ENCODE results near the gene ASXL3. TPM values are rescaled to one million over a fixed set of nuclear protein-coding genes. Genes with fewer than 3 reads are reported as not detected.

The ASXL3 gene
- total RNA-seq, 1 donor from 2014 or later: 23.0 TPM

GRCh38 chr18:33706391-33706790, 128.4 kb downstream of the ASXL3 start:
- DNase-seq (ENCODE audit: low spot score, unreplicated experiment): no peak
- no peak overlapping the region for H3K4me3 Mint-ChIP-seq (ENCODE audit: low read depth)
- H3K36me3 Mint-ChIP-seq (ENCODE audit: insufficient read depth): peaks cover 4% of the 10 kb centered on the region
- no peaks in the 10 kb centered on the region for H3K4me1 Mint-ChIP-seq (ENCODE audit: low read depth)
- H3K27me3 Mint-ChIP-seq: no peaks in the 10 kb centered on the region
- H3K27ac Mint-ChIP-seq: no peak overlapping the region
- TF ChIP-seq, protein P1, sequence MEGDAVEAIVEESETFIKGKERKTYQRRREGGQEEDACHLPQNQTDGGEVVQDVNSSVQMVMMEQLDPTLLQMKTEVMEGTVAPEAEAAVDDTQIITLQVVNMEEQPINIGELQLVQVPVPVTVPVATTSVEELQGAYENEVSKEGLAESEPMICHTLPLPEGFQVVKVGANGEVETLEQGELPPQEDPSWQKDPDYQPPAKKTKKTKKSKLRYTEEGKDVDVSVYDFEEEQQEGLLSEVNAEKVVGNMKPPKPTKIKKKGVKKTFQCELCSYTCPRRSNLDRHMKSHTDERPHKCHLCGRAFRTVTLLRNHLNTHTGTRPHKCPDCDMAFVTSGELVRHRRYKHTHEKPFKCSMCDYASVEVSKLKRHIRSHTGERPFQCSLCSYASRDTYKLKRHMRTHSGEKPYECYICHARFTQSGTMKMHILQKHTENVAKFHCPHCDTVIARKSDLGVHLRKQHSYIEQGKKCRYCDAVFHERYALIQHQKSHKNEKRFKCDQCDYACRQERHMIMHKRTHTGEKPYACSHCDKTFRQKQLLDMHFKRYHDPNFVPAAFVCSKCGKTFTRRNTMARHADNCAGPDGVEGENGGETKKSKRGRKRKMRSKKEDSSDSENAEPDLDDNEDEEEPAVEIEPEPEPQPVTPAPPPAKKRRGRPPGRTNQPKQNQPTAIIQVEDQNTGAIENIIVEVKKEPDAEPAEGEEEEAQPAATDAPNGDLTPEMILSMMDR (IDR thresholded peaks at IDR 0.05; ENCODE audit: unreplicated experiment): no peak
- no peaks in the 10 kb centered on the region for H3K9me3 Mint-ChIP-seq (ENCODE audit: low read depth)

- no peak overlapping the region for H3K4me3 Mint-ChIP-seq (ENCODE audit: low read depth)
- no peaks in the 10 kb centered on the region for H3K27me3 Mint-ChIP-seq
- H3K9me3 Mint-ChIP-seq (ENCODE audit: low read depth): no peaks in the 10 kb centered on the region
- H3K4me1 Mint-ChIP-seq (ENCODE audit: low read depth): no peaks in the 10 kb centered on the region
- H3K36me3 Mint-ChIP-seq (ENCODE audit: insufficient read depth): peaks cover 10% of the 10 kb centered on the region
- TF ChIP-seq, protein P1 (IDR thresholded peaks at IDR 0.05; ENCODE audit: unreplicated experiment): no peak
- DNase-seq (ENCODE audit: low spot score, unreplicated experiment): no peak
- H3K27ac Mint-ChIP-seq: no peak overlapping the region
These were observed 130.9 kb downstream of the ASXL3 start for GRCh38 chr18:33708876-33709275.

DNA sequence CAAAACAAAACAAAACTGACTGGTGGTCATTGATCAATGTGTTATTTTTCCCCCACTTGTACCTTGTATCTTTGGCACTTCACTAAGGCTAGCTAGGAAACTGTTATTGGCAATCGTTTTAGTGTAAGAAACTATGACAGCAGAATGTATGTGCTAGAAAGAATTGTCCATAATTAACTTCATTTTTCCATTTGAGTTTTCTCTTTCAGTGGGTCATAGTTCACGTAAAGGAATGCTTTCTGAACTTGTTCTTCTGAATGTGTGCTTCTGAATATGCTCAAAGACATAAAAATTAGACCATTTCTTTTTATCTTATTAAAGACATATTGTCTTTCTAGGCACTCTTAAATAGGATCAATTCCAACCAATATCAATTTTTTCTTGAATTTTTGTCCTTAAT, 132.2 kb downstream of the ASXL3 start:
- no peaks in the 10 kb centered on the region for H3K9me3 Mint-ChIP-seq (ENCODE audit: low read depth)
- H3K4me3 Mint-ChIP-seq (ENCODE audit: low read depth): no peak overlapping the region
- TF ChIP-seq, protein P1 (IDR thresholded peaks at IDR 0.05; ENCODE audit: unreplicated experiment): no peak
- no peak for DNase-seq (ENCODE audit: low spot score, unreplicated experiment)
- H3K4me1 Mint-ChIP-seq (ENCODE audit: low read depth): no peaks in the 10 kb centered on the region
- peaks cover 17% of the 10 kb centered on the region for H3K36me3 Mint-ChIP-seq (ENCODE audit: insufficient read depth)
- no peak overlapping the region for H3K27ac Mint-ChIP-seq
- H3K27me3 Mint-ChIP-seq: no peaks in the 10 kb centered on the region

DNA sequence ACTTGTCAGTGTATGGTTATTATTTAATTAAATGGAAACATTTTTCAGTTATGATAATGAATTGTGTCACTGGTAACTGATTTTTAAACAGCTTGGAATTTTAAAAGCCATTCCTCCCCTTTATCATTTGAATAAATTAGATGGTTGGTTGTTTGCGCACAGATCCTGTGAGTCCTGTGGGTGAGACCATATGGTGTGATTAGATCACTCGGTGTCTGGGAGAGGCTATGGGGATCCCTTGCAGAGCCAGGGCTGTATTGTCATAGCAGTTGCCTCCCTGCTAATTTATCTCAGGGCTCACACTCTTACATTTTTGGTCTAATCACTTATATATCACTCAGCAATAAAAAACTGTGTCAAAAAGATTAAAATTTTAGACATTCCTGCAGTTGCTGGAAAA, 133.5 kb downstream of the ASXL3 start:
- H3K36me3 Mint-ChIP-seq (ENCODE audit: insufficient read depth): peaks cover 13% of the 10 kb centered on the region
- TF ChIP-seq, protein P1 (IDR thresholded peaks at IDR 0.05; ENCODE audit: unreplicated experiment): no peak
- no peaks in the 10 kb centered on the region for H3K27me3 Mint-ChIP-seq
- no peaks in the 10 kb centered on the region for H3K9me3 Mint-ChIP-seq (ENCODE audit: low read depth)
- no peak overlapping the region for H3K27ac Mint-ChIP-seq
- DNase-seq (ENCODE audit: low spot score, unreplicated experiment): no peak
- no peak overlapping the region for H3K4me3 Mint-ChIP-seq (ENCODE audit: low read depth)
- no peaks in the 10 kb centered on the region for H3K4me1 Mint-ChIP-seq (ENCODE audit: low read depth)

DNA sequence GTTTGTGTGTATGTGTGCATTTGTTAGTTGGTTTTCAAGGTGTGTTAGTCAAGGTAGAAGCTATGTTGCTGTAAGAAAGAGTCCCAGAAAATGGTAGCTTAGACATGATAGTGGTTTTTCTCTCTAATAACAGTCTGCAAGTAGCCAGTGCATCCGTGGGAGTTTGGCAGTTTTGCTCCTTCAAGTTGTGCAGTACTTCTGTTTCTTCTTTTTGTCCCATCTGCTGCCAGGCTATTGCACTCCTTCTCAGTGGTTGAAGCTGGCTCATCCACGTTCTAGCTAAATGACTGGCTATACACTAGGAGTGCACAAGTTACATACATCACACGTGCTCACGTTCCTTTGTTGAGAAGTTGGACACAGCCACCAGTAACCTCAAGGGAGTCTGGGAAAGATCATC, 134.7 kb downstream of the ASXL3 start:
- Mint-ChIP-seq H3K36me3 (ENCODE audit: insufficient read depth) (peaks cover 14% of the 10 kb centered on the region), H3K27me3 (no peaks in the 10 kb centered on the region), H3K9me3 (ENCODE audit: low read depth) (no peaks in the 10 kb centered on the region), H3K4me3 (ENCODE audit: low read depth) (no peak overlapping the region), H3K27ac (no peak overlapping the region), H3K4me1 (ENCODE audit: low read depth) (no peaks in the 10 kb centered on the region)
- DNase-seq (ENCODE audit: low spot score, unreplicated experiment): no peak
- TF ChIP-seq, protein P1 (IDR thresholded peaks at IDR 0.05; ENCODE audit: unreplicated experiment): no peak

All from progenitor cell of endocrine pancreas (in vitro differentiated cells).